MV-4-11 (cell line): ENCODE measurements around the gene NALF2.

Experiments
- DNase-seq: peaks from one replicate; lab custom pipeline; 2025; lab: John Stamatoyannopoulos, UW

The NALF2 gene

DNA sequence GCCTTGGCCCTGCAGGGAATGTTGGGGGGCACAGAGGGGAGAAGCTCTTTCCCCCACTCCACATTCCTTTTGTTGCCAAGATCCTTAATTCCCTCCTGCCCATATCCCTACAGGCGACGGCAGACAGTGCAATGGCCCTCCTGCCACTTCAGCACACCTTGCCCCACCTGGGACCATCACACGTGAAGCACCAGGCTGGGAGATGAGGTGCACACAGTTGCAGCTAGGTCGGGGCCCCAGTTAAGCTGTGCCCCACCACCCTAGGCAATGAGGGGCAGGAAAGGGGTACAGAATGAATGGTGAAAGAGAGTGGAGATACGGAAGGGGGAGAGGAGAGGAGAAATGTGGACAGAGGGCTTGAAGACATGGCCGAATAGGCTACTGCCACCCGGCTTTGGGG lies 26.2 kb downstream of the NALF2 start:
- no peak for DNase-seq

DNA sequence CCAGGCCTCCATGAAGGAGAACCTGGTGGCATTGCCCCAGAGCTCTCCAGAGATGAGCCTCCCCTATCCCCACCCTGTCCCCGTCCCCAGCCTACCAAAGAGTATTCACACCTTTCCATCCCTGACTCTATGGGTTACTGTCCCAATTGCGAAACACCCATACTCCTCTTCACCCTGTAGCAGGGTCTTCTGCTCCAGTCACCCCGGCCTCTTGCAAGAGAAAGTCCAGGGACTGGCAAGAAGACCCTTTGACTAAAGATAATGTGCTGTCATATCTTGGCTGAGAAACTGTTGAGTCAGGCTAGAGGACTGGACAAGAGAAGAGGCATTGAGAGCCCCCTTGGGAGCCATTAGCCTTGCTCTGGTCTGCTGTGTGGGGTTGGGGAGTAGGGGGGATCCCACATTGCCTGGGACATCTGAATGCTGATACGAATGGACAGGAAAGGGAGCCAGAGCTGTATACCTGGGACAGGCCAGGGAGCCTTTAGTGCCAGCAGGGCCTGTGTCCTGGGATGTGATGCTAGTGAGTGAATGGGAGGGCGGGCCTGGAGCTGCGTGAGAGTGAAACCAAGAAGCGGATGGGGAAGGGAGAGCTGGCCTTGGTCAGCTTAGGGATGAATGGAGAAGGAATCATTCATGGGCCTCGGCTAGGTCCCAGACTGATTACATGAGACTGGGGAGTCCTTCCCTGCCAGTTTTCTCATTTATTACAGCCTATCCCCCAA lies 27.1 kb downstream of the NALF2 start:
- DNase-seq, result no peak

DNA sequence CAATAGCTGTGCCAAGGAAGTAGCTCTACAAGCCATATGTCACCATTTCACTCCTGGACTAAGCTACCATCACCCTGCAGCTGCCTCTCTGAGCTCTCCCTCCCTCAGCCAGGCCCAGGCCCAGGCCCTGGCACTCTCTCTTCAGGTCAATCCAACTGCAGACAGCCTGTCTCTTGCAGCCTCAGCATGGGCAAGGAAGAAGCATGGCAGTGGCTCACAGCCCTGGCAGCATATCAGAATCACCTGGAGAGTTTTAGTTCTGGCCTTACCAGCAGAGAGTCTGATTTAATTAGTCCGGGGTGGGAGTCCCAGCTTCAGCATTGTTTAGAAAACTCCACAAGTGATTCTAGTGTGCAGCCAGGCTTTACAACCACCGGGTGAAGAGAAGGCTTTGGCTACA lies 31.5 kb downstream of the NALF2 start:
- DNase-seq, result no peak

DNA sequence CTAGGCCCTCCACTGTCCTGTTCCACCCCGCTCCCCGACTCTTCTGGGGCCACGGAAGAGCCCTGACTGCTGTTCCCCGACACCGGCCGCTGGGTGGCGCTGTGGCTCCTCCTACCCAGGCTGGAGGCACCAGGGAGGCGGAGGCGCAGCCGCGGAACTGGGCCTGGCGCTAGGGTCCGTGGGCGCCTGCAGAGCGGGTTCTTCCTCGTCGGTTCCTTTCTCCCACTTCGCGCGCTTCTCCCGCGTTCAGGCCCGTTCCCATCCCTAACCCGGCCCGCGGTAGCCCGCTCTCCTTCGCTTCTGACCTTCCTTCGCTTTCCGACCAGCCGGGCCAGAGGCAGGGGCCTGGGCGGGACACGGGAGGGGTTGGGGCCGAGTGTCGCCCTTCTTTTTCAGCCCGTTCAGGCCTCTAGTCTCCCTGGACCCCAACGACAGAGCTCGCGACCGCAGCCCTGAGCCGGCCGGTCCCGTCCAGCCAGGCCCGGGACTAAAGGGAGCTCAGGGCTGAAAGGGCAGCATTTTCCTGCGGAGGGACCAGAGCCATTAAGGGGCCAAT lies 34.3 kb downstream of the NALF2 start:
- DNase-seq, result no peak

DNA sequence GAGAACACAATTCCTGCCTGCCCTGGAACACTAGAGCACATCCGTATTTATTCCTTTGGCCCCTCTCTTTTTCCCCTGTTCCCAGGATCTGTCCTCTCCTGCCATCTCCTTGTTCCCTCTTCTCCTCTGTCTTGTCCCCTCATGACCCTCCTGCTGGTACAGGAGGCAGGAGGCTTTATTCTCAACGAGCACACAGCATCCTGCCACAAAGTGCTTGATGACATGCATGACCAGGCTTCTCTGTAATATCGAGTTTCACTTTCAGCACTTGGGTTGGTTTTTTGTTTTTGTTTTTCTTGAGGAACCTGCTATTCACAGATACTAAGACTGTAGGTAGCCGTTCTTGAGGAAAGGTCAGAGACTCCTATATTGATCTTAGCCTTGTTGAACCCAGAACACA lies 35.3 kb downstream of the NALF2 start:
- no peak for DNase-seq

DNA sequence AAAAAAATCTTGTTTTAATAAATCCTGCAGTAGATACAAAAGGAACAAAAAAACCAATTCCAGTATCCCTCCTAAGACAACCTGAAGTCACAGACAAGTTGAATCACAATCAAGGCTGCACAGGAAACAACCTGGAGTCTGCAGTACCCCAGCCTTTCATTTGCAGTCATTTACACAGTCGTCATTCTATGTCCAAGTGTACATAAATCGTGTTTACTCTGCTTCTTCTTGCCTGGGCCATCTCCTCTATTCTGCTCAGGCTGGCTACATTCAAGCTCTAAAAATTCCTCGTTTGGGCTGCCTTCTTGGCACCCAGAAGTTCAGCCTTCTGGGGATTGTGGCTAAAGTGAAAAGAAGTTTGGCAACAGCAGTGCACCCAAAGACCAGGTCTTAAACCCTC lies 37.8 kb downstream of the NALF2 start:
- DNase-seq, result no peak

DNA sequence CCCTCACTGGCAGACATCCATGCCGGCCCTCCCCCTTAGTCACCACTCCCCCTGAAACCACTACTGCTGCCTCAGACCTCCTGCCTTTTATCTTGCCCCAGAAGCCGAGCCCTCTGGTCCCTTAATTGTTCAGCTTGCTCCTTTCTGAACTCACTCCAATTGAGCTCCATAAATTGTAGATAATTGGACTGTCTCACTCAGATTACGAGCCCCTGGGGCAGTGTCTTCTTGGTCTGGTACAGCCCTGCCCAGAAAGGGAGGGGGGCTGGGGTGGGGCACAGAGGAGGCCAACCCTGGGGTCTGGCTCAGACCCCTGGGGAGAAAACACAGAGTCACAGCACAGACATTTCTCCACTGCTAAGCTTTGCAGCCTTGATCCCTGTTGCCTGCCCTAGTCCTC lies 39.4 kb downstream of the NALF2 start:
- DNase-seq, result no peak

DNA sequence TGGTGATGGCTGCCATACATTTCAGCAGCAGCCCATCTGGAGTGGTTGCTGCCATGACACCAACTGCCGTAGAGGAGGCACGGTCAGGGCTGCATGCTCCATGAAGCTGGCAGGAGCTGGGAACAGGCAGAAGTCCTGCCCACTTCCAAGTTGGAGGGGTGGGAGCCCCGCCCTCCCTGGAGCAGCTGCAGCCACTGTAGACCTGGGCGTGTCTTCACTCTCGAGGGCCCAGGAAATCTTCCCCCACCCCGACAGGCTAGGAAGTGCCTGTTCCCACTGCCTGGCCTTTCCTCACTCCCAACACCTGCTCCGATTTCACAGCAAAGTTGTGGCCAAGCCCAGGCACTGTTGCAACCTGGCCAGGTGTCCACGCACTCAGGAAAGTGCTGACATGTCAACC lies 42.3 kb downstream of the NALF2 start:
- no peak for DNase-seq

DNA sequence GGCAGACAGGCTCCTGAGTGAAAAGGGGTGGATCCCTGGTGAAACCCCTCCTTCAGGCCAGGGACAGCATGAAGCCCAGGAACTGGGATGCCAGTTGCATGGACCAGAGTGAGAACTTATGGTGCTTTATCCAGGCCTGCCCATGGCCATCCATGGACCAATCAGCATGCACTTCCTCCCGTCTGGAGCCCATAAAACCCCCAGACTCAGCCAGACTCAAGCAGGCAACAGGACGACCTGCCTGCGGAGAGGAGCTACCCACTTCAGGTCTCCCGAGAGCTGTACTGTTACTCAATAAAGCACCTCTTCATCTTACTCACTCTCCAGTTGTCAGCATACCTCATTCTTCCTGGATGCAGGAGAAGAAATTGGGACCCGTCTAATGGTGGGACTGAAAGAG lies 42.9 kb downstream of the NALF2 start:
- DNase-seq, result no peak

DNA sequence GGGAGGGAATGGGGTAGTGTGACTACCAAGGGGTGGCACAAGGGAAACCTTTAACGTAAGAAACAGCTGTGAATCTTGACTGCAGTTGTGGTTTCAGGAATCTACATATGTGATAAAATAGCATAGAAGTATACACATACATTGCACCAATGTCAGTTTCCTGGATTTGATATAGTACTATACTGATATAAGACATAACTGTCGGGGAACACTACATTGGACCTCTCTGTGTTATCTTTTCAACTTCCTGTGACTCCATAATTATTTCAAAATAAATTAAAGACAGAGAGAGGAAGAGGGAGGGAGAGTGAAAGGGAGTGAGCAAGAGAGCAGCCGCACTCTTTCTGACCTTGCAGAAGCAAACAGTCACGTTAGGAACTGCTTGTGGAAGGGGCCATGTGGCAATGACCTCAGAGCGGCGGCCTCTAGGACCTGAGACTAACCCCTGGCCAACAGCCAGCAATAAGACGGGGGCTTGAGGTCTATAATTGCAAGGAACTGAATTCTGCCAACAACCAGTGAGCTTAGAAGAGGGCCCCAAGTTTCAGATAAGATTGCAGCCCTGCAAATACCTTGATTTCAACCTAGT lies 47.4 kb downstream of the NALF2 start:
- no peak for DNase-seq

DNA sequence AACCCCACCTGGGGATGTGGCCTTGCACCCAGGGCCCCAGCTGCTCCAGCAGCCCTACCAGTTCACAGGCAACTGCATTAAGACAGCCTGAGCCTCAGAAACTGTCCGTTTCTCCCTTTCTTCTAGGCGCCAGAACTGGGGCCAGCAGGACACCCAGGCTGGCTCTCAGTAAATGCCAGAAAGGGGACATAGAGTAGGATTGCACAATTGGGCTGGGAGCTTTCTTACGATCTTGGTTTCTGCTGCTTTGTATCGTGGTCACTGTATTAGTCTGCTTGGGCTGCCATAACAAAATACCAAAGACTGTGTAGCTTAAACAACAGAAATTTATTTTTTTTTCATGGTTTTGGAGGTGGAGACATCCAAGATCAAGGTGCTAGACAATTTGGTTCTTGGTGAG lies 48.4 kb downstream of the NALF2 start:
- DNase-seq, result no peak
